IPS-18a (cell line): ENCODE data around the gene BCDIN3D.

Source experiments
- H3K27ac ChIP-seq: one replicate; pipeline ENCODE4 v1.5.1; 2013; ENCODE audit warnings: low read length
- H3K27me3 ChIP-seq: one replicate; pipeline ENCODE4 v1.6.1; 2013; ENCODE audit warnings: mild to moderate bottlenecking, low read length; ENCODE audit not compliant: control insufficient read depth, insufficient read depth
- H3K36me3 ChIP-seq: one replicate; pipeline ENCODE4 v1.6.1; 2013; ENCODE audit warnings: low read depth, low read length; ENCODE audit not compliant: control insufficient read depth
- H3K4me1 ChIP-seq: one replicate; pipeline ENCODE4 v1.6.1; 2013; ENCODE audit warnings: low read depth, low read length; ENCODE audit not compliant: control insufficient read depth
- H3K4me3 ChIP-seq: one replicate; pipeline ENCODE4 v1.5.1; 2013; ENCODE audit warnings: low read length
- H3K9ac ChIP-seq: one replicate; pipeline ENCODE4 v1.6.1; 2013; ENCODE audit warnings: mild to moderate bottlenecking, low read length, moderate library complexity
- H3K9me3 ChIP-seq: one replicate; pipeline ENCODE4 v1.6.1; 2013; ENCODE audit warnings: low read depth, low read length; ENCODE audit not compliant: control insufficient read depth

The BCDIN3D gene

DNA sequence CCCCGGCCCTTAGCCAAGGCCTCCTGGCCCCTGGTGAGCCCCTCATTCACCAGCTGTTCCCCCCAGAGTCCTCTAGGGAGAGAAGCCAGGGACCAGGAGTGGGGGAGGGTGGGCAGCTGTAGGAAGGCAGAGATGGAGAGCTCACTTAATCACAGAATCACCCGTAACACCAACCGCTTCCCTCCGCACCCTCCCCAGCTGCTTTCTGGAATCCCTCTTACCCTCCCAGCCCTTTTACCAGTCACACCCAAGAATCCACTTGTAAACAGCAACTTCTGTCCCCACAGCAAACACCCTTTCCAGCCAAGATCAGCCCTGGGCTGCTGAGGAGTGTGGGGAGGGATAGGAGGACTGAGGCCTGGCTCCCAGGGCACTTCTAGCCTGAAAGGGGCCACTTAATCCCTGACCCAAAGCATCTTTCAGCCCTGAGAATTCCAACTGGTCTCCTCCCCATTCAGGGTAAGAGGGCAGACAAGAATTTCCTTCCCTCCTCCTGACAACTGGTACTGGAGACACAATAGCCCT lies 33.5 kb downstream of the BCDIN3D start:
- Histone ChIP-seq H3K9me3 (no peaks in the 10 kb centered on the region), H3K27ac (peak overlapping the region; percentile 74), H3K4me1 (peaks cover 29% of the 10 kb centered on the region), H3K36me3 (peaks cover 8% of the 10 kb centered on the region), H3K9ac (peak overlapping the region; percentile 6), H3K4me3 (peak overlapping the region; percentile 4), H3K27me3 (no peaks in the 10 kb centered on the region)

DNA sequence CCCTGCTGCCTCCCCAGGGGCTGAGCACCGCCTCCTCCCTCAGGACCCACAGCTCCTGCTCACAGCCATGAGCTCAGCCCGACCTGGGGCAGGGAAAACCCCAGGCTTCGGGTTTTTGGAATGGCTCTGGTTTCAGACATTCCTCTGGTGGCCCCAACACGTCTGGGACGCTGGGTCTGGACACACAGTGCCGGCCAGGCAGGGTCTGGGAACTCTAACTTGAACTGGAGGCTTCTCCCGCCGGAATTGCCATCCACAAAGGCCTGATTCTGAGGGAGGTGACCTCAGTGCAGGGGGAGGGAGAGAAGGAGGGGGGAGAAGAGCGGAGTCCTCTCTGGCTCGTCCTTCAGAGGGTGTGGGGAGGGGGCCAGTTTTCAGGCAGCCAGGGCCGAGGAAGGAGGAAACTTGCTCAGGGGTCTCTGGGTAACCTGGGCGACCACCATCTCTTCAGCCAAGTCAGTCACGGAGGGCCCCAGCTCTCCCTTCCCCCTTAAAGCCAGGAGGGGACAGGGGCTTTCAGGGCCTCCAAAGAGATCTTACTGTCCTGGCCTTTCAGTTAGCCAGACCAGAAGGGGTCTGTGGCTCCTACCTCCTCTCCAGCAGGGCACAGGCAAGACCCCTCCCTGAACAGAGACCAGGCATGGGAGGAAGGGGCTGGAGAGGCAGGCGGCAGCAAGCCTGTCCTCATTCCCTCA lies 34.1 kb downstream of the BCDIN3D start:
- peaks cover 29% of the 10 kb centered on the region for H3K4me1 ChIP-seq
- peak overlapping the region; percentile 6 for H3K9ac ChIP-seq
- no peaks in the 10 kb centered on the region for H3K9me3 ChIP-seq

GRCh38 chr12:49807991-49808580 lies 34.8 kb downstream of the BCDIN3D start:
- Histone ChIP-seq H3K4me1 (peaks cover 29% of the 10 kb centered on the region), H3K27me3 (no peaks in the 10 kb centered on the region), H3K27ac (peak overlapping the region; percentile 3), H3K9me3 (no peaks in the 10 kb centered on the region), H3K36me3 (peaks cover 13% of the 10 kb centered on the region), H3K4me3 (no peak overlapping the region), H3K9ac (peak overlapping the region; percentile 6)

More for the DNA sequence above, 34.1 kb downstream of the BCDIN3D start:
- no peaks in the 10 kb centered on the region for H3K27me3 ChIP-seq
- H3K36me3 ChIP-seq = peaks cover 13% of the 10 kb centered on the region
- peak overlapping the region; percentile 9 for H3K27ac ChIP-seq
- H3K4me3 ChIP-seq = peak overlapping the region; percentile 4

DNA sequence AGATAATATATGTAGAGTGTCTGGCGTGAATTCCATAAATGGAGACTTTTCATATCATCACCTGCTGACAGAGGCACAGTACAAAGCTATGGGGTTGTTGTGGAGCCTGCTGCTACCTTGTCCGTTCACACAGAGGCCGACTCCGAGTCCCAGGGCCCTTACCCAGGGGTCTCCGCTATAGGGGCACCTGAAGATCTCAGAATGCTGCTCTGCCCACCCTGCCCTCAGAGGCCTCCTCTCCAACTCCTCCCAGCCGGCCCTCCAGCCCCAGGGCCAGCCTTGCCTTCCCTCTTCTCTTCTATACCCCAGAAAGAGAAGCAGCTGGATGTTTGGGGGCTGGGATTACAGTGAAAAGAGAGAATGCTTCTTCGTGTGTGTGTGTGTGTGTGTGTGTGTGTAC lies 36.0 kb downstream of the BCDIN3D start:
- Histone ChIP-seq H3K36me3 (peaks cover 18% of the 10 kb centered on the region), H3K9ac (no peak overlapping the region), H3K27ac (no peak overlapping the region), H3K27me3 (no peaks in the 10 kb centered on the region), H3K4me3 (no peak overlapping the region), H3K9me3 (no peaks in the 10 kb centered on the region), H3K4me1 (peaks cover 29% of the 10 kb centered on the region)

GRCh38 chr12:49806321-49806813 lies 36.5 kb downstream of the BCDIN3D start:
- Histone ChIP-seq H3K27ac (no peak overlapping the region), H3K27me3 (no peaks in the 10 kb centered on the region), H3K4me3 (no peak overlapping the region), H3K4me1 (peaks cover 29% of the 10 kb centered on the region), H3K36me3 (peaks cover 21% of the 10 kb centered on the region), H3K9me3 (no peaks in the 10 kb centered on the region), H3K9ac (no peak overlapping the region)

- Histone ChIP-seq H3K36me3 (peaks cover 28% of the 10 kb centered on the region), H3K27me3 (no peaks in the 10 kb centered on the region)
Observed at GRCh38 chr12:49805409-49805808, 37.5 kb downstream of the BCDIN3D start.

GRCh38 chr12:49804821-49805220 lies 38.1 kb downstream of the BCDIN3D start:
- no peak overlapping the region for H3K4me3 ChIP-seq
- H3K4me1 ChIP-seq = peaks cover 18% of the 10 kb centered on the region
- no peaks in the 10 kb centered on the region for H3K27me3 ChIP-seq
- no peak overlapping the region for H3K9ac ChIP-seq
- H3K9me3 ChIP-seq = no peaks in the 10 kb centered on the region
- H3K36me3 ChIP-seq = peaks cover 31% of the 10 kb centered on the region
- H3K27ac ChIP-seq = no peak overlapping the region

More at GRCh38 chr12:49805409-49805808, 37.5 kb downstream of the BCDIN3D start:
- H3K27ac ChIP-seq = no peak overlapping the region
- H3K4me3 ChIP-seq = no peak overlapping the region
- no peaks in the 10 kb centered on the region for H3K9me3 ChIP-seq
- peaks cover 22% of the 10 kb centered on the region for H3K4me1 ChIP-seq
- H3K9ac ChIP-seq = no peak overlapping the region

DNA sequence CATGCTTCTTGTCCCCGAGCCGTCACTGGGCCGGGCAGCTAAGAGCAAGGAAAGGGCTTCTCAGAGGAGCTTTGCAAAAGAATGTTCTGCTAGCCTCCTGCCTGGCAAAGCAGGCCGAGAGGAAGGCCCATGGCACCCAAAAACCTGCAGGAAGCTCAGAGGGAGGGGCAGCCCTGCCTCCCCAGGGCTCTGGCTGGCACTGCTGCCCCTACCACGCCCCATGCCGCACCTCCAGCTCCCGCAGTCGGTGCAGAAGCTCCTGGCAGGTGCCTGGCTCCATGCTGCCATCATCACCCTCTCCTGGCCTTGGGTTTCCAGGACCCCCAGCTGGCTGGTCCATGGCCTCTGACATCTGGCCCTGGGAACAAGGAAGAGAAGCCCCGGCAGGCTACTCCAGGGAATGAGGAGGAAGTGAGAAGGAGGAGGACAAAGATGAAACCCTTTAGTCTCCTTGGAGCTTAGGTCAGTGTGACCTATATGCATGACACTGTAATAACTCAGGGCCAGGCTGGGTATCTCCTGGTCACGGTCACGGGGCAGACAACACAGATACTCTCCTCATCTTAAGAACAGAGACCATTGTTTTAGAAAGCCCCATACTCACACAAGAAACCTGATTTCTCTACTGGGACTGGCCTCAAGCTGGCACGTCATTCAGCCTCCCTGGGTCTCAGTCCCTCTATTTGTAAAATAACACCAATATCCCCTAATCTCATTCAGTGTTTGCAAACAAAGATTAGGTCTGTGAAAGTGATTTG lies 39.0 kb downstream of the BCDIN3D start:
- Histone ChIP-seq H3K4me3 (no peak overlapping the region), H3K9me3 (no peaks in the 10 kb centered on the region), H3K27ac (no peak overlapping the region), H3K27me3 (no peaks in the 10 kb centered on the region), H3K9ac (no peak overlapping the region), H3K36me3 (peaks cover 31% of the 10 kb centered on the region), H3K4me1 (peaks cover 8% of the 10 kb centered on the region)

GRCh38 chr12:49801141-49802063 lies 41.5 kb downstream of the BCDIN3D start:
- no peaks in the 10 kb centered on the region for H3K9me3 ChIP-seq
- peaks cover 45% of the 10 kb centered on the region for H3K36me3 ChIP-seq
- no peak overlapping the region for H3K4me3 ChIP-seq
- H3K27me3 ChIP-seq = no peaks in the 10 kb centered on the region
- H3K4me1 ChIP-seq = no peaks in the 10 kb centered on the region
- no peak overlapping the region for H3K9ac ChIP-seq
- H3K27ac ChIP-seq = no peak overlapping the region

GRCh38 chr12:49800421-49801140 lies 42.3 kb downstream of the BCDIN3D start:
- no peak overlapping the region for H3K27ac ChIP-seq
- no peaks in the 10 kb centered on the region for H3K9me3 ChIP-seq
- H3K4me1 ChIP-seq = no peaks in the 10 kb centered on the region
- H3K27me3 ChIP-seq = no peaks in the 10 kb centered on the region
- no peak overlapping the region for H3K4me3 ChIP-seq
- no peak overlapping the region for H3K9ac ChIP-seq
- H3K36me3 ChIP-seq = peaks cover 45% of the 10 kb centered on the region
